HUES64 (cell line): Measurements from ENCODE around the gene SFMBT2.

Experiments used
- H3K27ac ChIP-seq: 2 replicates; pipeline ENCODE4 v1.7.0; 2013; ENCODE audit warnings: low read depth, low read length, inconsistent platforms
- H3K27me3 ChIP-seq: 2 replicates; pipeline ENCODE4 v1.6.1; 2013; ENCODE audit warnings: mild to moderate bottlenecking, low read length; ENCODE audit not compliant: insufficient read depth
- H3K36me3 ChIP-seq: 2 replicates; pipeline ENCODE4 v1.6.1; 2013; ENCODE audit warnings: mild to moderate bottlenecking, low read length; ENCODE audit not compliant: insufficient read depth
- H3K4me1 ChIP-seq: 2 replicates; pipeline ENCODE4 v1.6.1; 2013; ENCODE audit warnings: mild to moderate bottlenecking, low read length, moderate library complexity; ENCODE audit not compliant: insufficient read depth
- H3K4me3 ChIP-seq: 2 replicates; pipeline ENCODE4 v1.5.1; 2013; ENCODE audit warnings: mild to moderate bottlenecking, low read length, moderate library complexity
- H3K9ac ChIP-seq: 2 replicates; pipeline ENCODE4 v1.6.1; 2013; ENCODE audit warnings: mild to moderate bottlenecking, low read depth, low read length
- H3K9me3 ChIP-seq: 2 replicates; pipeline ENCODE4 v1.6.1; 2013; ENCODE audit warnings: low read depth, low read length; ENCODE audit not compliant: insufficient read depth
- WGBS: fragments of 150-250, 120-280 bp; methylation state at CpG from one replicate; pipeline ENCODE4 v1.1.7; 2013; ENCODE audit warnings: missing lambda C conversion rate; 5-methylcytosine and 5-hydroxymethylcytosine counted together

The SFMBT2 gene

DNA sequence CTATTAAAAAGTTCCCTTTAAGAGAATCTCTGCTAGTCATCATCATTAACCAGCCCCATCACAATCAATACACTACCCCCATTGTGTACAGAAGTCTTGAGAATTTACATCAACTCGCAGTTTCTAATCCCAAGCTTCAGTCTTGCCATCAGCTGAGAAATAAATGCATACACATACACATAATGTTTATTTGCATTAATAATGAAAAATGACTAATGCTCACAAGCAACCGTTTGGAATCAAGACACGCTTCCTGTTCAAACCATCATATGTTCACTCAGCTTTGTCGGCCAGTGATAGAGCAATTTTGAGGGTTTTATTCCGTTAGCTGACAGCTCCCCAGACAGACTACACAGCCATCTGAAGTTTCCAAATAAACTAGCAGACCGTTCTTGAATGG, 287.1 kb downstream of the SFMBT2 start:
- H3K27me3 ChIP-seq: no peaks in the 10 kb centered on the region
- 88% methylated on average over 6 of the region's 6 CpGs for WGBS
- no peak overlapping the region for H3K4me3 ChIP-seq
- H3K4me1 ChIP-seq: no peaks in the 10 kb centered on the region
- H3K27ac ChIP-seq: no peak overlapping the region
- no peak overlapping the region for H3K9ac ChIP-seq
- H3K36me3 ChIP-seq: no peaks in the 10 kb centered on the region
- H3K9me3 ChIP-seq: no peaks in the 10 kb centered on the region

DNA sequence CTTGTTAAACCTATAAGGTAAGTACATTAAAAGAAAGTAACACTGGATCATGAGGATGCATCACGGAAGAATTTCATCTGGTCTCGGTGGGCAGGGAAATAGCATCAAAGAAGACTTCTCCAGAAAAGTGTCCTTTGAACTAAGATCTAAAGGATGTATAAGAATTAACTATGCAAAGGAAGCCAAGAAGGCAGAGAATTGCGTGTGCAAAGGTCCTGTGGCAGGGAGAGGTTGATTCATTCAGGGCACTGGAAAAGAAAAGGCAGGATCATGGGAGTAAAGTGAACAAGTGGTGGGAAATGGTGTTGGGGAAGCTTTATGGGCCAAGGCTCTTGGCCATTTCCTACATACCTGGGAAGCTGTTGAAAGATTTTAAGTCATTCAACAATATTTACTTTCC, 288.3 kb downstream of the SFMBT2 start:
- 96% methylated on average over 3 of the region's 3 CpGs for WGBS
- no peaks in the 10 kb centered on the region for H3K36me3 ChIP-seq
- H3K4me1 ChIP-seq: no peaks in the 10 kb centered on the region
- no peaks in the 10 kb centered on the region for H3K27me3 ChIP-seq
- H3K4me3 ChIP-seq: no peak overlapping the region
- H3K27ac ChIP-seq: no peak overlapping the region
- H3K9me3 ChIP-seq: no peaks in the 10 kb centered on the region
- no peak overlapping the region for H3K9ac ChIP-seq

DNA sequence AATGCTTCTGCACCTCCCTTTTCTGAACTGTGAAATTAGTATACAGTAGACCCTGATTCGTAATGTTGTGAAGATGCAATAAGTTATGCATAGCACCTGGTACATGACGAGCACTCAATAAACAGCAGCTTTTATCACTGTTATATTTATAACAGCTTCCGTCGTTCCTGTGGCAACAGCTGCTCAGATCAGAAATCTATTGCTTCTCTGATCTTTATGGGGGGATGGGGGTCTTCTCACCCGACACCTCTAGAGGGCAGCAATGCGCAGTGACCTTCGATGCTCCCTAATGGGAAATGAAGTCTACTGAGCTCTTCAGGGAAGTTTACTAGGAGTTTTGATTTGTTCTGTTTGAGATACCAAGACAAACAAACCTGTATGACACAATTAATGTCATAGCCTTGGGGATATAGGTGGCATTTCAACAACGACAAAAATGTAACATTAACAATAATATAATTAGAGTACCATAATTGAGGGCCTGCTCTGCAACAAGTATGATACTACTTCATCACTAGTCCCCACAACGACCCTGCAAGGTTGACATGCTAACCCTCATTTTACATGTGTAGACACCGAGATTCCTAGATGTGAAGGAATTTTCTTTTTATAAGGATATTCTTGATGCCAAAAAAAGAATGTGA, 289.6 kb downstream of the SFMBT2 start:
- no peaks in the 10 kb centered on the region for H3K4me1 ChIP-seq
- no peaks in the 10 kb centered on the region for H3K36me3 ChIP-seq
- WGBS: 45% methylated on average over 9 of the region's 10 CpGs
- no peak overlapping the region for H3K27ac ChIP-seq
- H3K9me3 ChIP-seq: no peaks in the 10 kb centered on the region
- no peak overlapping the region for H3K4me3 ChIP-seq
- no peak overlapping the region for H3K9ac ChIP-seq
- no peaks in the 10 kb centered on the region for H3K27me3 ChIP-seq

DNA sequence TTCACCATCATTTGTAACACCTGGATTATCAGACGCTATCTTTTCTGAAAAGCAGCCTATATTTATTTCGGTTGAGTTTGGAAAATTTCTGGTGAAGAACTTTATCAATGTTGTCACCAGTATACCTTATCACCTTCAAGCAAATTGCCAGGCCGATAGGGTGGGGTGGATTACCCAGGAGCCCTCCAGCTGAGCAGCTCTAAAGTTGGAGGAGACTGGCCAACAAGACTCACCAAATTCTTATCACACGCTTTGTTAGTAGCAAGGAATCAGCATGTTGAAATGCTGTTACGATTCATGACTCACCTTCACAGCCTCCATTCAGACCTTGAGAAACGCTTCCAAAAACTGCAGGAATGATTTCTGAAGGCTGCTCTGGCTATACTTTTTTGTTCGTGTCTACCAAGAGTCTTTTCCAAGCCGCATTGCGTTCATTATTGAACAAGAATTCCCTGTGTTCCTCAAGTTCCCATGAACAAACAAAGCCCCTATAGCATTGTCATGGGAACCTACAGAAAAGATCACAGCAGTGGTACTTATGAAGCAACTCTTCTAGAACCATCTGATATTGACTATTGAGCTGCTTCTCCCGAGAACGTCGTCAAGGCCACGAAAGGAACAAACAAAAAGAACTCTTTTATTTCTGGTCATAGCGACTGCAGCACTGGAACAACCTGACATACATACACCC, 291.4 kb downstream of the SFMBT2 start:
- no peak overlapping the region for H3K4me3 ChIP-seq
- H3K27me3 ChIP-seq: no peaks in the 10 kb centered on the region
- H3K36me3 ChIP-seq: no peaks in the 10 kb centered on the region
- 94% methylated on average over 14 of the region's 14 CpGs for WGBS
- no peaks in the 10 kb centered on the region for H3K4me1 ChIP-seq
- H3K9me3 ChIP-seq: no peaks in the 10 kb centered on the region
- H3K27ac ChIP-seq: no peak overlapping the region
- H3K9ac ChIP-seq: no peak overlapping the region

DNA sequence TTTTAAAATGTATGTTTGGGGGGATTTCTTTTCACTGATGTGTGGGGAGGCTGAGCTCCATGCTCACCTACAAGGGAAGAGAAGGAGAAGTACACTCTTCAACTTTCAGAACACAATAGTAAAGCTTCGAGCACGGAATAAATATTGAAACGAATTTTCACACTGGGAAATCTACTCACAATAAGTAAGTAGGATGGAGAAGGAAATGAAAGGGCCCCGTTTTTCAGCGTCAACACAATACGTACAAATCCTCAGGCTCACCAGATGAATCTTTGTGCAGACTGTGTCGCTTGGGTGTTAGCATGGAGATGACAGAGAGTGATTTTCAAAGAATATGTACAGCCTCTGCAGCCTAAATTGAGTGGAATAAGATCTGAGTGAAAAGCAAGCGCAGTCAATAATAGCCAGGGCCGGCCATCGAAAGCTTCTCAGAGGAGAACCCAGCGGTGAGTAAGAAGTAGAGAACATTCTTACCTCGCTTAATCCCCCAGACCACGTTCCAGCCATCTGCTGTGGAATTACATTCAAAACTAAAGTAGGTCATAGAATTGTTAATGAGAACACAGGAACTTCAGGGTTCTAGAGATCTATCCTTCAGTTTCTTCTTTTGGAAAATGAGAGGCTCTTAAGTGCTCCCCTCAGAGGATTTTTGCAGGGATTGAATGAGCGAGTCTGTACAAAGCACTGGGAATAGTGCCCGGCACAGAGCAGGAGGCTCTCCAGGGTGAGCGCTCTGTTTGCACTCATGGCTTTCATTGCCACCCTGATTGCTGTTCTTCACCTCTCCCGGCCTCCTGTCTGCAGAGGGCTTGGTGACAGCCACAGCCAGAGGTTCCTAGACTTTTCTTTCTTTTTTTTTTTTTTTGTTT, 292.8 kb downstream of the SFMBT2 start:
- no peak overlapping the region for H3K4me3 ChIP-seq
- WGBS: 84% methylated on average over 14 of the region's 17 CpGs
- H3K27me3 ChIP-seq: no peaks in the 10 kb centered on the region
- H3K9me3 ChIP-seq: no peaks in the 10 kb centered on the region
- no peak overlapping the region for H3K9ac ChIP-seq
- no peaks in the 10 kb centered on the region for H3K4me1 ChIP-seq
- no peak overlapping the region for H3K27ac ChIP-seq
- H3K36me3 ChIP-seq: no peaks in the 10 kb centered on the region

DNA sequence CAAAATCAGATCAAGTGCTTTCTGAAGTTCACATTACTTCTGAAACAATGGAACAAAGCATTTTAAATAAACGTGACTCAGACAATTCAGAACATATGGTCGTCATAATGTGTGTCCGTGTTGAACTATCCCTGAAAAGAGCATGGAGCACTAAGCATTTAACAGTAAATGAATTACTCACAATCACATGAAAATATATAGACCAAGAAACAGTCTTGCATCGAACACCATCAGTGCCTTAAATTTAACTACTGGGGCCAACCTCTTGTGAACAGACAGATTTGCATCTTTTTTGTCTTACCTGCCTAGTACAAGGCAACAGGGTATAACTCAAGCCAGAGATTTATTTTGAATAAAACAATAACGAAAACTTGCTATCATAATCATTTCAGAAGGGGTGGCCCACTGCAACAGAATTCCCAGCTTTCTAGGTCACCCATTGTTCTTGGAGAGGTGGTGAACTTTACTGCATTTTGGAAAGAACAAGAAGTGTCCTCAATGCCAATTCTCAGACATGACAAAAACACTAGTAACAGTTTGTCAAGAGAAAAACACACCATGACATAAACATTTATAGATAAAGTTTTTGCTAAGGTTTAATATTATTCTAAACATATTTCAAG, 293.5 kb downstream of the SFMBT2 start:
- no peak overlapping the region for H3K9ac ChIP-seq
- WGBS: 97% methylated on average over 5 of the region's 5 CpGs

DNA sequence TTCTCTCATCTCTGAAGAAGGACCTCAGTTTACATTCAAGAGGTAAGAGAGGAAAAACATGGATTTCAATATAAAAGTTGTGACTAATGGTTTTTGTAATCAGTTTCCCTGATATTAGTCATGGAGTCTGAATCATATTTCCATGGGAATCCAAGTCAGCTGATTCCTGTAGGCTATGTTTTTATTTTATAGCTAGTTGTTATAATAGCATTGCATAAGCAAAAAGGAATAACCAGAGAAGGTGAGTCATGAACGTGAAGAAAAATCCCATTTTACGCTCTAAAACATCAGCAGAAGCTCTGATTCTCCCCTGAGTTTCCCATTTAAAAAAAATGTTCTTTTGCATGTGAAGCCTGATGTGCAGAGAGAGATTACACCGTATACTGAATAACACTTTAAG, 299.3 kb downstream of the SFMBT2 start:
- H3K4me1 ChIP-seq: no peaks in the 10 kb centered on the region
- H3K36me3 ChIP-seq: no peaks in the 10 kb centered on the region
- H3K27me3 ChIP-seq: no peaks in the 10 kb centered on the region
- H3K9ac ChIP-seq: no peak overlapping the region
- 66% methylated on average over 3 of the region's 3 CpGs for WGBS
- H3K9me3 ChIP-seq: no peaks in the 10 kb centered on the region
- H3K27ac ChIP-seq: no peak overlapping the region
- H3K4me3 ChIP-seq: no peak overlapping the region

More for the DNA sequence above, 293.5 kb downstream of the SFMBT2 start:
- no peak overlapping the region for H3K27ac ChIP-seq
- H3K27me3 ChIP-seq: no peaks in the 10 kb centered on the region
- no peaks in the 10 kb centered on the region for H3K4me1 ChIP-seq
- no peak overlapping the region for H3K4me3 ChIP-seq
- H3K36me3 ChIP-seq: no peaks in the 10 kb centered on the region
- H3K9me3 ChIP-seq: no peaks in the 10 kb centered on the region

DNA sequence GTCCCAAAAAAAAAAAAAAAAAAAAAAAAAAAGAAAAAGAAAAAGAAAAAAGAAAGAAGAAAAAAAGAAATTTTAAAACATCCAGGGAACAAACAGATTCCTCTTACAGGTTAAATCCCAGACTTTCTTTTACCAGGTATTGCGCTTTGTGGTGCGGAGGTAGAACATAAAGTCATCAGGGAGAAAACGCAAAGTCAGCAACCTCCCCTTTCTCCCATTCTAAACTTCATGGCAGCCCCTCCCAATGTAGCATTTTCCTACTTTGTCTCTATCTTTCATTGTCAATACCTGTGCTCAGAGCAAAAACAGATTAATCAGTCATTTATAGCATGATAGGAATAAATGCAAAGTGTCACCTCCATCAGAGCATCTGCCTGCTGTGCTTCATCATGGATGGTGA, 299.7 kb downstream of the SFMBT2 start:
- no peaks in the 10 kb centered on the region for H3K36me3 ChIP-seq
- 96% methylated on average over 3 of the region's 3 CpGs for WGBS
- H3K27ac ChIP-seq: no peak overlapping the region
- H3K4me1 ChIP-seq: no peaks in the 10 kb centered on the region
- H3K9me3 ChIP-seq: no peaks in the 10 kb centered on the region
- H3K4me3 ChIP-seq: no peak overlapping the region
- no peak overlapping the region for H3K9ac ChIP-seq
- no peaks in the 10 kb centered on the region for H3K27me3 ChIP-seq
